SW 1271 (cell line): ENCODE results near the gene PRSS8.
"Not testable (repeated sequence)": the region's sequence is repeated elsewhere in the genome, so short reads cannot be mapped to it uniquely, and the experiment has no call there.

ENCODE experiments used
- DNase-seq, 2 experiments: peaks; one replicate each; lab custom pipeline; 2025; lab: John Stamatoyannopoulos, UW

The PRSS8 gene

GRCh38 chr16:31135535-31136286, at the start of gene PRSS8:
Gene PRSS8, minus strand, starts transcription at chr16:31135727. Its CDS starts 229 bp downstream, at chr16:31135498.
- DNase-seq = no peak

GRCh38 chr16:31184888-31185287, 49.4 kb upstream of the PRSS8 start:
- DNase-seq = no peak

DNA sequence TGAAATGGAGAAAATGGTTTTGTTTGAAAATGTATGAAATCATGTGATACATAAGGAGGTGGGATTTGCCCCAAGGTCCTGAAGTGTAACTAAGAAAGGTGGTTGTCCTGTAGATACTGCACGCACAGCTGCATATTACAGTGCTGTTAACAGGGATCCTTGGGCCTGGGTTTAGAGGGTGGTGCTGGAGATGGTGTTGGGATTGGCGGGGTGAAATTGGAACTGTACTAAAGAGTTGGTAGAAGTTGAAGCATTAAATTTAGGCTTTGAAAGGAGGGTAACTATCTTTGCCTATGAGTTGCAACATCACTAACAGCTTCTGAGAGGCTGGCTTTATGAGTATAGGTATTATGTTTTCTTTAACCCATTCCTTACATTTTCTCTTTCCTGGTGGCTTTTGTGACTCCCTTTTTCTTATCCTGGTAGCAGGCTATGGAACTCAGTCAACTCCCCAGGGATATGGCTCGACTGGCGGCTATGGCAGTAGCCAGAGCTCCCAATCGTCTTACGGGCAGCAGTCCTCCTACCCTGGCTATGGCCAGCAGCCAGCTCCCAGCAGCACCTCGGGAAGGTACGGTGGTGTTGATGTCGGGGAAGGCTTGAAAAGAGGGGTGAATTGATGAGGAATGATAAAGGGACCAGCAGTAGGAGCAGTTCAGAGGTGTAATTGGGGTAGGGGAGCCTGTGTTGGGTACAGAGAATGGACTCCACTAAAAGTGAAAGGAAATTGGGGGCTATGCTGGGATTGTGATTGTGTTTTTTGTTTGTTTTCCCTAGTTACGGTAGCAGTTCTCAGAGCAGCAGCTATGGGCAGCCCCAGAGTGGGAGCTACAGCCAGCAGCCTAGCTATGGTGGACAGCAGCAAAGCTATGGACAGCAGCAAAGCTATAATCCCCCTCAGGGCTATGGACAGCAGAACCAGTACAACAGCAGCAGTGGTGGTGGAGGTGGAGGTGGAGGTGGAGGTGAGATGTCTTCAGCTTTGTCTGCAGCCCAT, 48.2 kb upstream of the PRSS8 start:
- no peak for DNase-seq

GRCh38 chr16:31182391-31182790, 46.9 kb upstream of the PRSS8 start:
- no peak for DNase-seq

GRCh38 chr16:31181102-31181830, 45.7 kb upstream of the PRSS8 start:
- peak in 1 of 2 experiments; percentile 53 for DNase-seq

GRCh38 chr16:31179747-31180459, 44.4 kb upstream of the PRSS8 start, which contains the start of gene FUS:
Gene FUS, plus strand, starts transcription at chr16:31180139. Its CDS starts 76 bp downstream, at chr16:31180215.
- peak; percentile 59 to 88 for DNase-seq

GRCh38 chr16:31179219-31179746, 43.8 kb upstream of the PRSS8 start:
- no peak for DNase-seq

DNA sequence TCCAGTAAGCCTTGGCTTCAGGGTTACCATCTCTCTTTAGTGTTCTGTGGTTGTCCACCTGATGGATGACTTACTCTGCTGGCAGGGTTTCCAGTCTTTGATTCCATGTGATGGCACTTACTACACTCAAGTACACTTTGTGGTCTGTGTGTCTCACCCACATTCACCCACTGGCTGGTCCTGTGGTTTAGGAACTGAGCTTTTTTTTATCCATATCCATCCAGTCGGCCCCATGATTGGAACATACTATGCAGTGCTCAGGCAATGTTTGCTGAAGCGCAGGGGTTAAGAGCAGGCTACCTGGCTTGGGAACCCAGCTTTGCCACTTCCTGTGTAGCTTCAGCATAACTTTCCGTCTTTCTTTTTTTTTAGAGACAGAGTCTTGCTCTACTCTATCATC, 41.6 kb upstream of the PRSS8 start:
- DNase-seq = no peak

- DNase-seq = not testable (repeated sequence)
Observed at GRCh38 chr16:31170048-31170447, 34.5 kb upstream of the PRSS8 start.

DNA sequence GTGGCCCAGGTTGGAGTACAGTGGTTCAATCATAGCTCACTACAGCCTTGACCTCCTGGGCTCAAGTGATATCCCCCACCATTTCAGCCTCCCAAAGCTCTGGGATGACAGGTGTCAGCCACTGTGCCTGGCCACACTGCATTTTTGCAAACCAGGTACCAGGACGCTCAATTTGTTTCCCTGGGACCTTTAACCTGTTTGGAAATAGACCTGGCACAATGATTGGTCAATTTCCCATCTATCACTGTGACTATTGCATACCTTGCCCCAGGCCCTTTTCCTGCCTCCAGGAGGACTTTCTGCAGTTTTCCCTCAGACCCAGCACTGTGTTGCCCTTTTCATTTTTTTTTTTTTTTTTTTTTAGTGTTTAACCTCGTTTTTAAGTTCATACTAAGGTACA, 33.3 kb upstream of the PRSS8 start:
- DNase-seq = no peak

- DNase-seq = no peak
Observed at GRCh38 chr16:31167315-31167714, 31.8 kb upstream of the PRSS8 start.

DNA sequence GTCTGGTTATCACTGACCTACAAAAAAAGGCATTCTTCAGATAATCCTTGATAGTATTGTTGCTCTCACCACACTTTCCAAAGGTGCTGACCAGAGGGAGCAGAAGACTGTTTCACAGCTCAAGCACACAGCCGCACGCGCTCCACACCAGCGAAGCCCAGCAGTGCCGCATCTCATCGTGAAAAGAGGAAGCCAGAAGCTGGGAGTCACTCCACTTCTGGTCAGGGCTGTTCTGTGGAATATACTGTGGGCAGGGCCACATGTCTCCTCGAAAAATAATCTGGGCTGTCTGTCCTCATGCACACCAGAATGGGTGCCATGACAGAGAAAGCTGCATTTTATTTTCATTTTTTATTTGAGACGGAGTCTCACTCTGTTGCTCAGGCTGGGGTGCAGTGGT, 21.6 kb upstream of the PRSS8 start:
- no peak for DNase-seq

DNA sequence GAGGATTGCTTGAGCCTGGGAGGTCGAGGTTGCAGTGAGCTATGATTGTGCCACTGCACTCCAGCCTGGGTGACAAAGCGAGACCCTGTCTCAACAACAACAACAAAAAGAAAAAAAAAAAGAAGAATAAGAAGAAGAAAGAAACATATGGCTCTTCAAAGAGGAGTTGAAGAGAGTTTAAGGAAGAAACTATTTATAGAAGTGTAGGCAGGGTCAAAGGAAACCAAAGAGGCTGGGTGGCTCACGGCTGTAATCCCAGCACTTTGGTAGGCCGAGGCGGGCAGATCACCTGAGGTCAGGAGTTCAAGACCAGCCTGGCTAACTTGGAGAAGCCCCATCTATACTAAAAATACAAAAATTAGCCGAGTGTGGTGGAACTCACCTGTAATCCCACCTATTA, 15.4 kb upstream of the PRSS8 start:
- not testable (repeated sequence) for DNase-seq

DNA sequence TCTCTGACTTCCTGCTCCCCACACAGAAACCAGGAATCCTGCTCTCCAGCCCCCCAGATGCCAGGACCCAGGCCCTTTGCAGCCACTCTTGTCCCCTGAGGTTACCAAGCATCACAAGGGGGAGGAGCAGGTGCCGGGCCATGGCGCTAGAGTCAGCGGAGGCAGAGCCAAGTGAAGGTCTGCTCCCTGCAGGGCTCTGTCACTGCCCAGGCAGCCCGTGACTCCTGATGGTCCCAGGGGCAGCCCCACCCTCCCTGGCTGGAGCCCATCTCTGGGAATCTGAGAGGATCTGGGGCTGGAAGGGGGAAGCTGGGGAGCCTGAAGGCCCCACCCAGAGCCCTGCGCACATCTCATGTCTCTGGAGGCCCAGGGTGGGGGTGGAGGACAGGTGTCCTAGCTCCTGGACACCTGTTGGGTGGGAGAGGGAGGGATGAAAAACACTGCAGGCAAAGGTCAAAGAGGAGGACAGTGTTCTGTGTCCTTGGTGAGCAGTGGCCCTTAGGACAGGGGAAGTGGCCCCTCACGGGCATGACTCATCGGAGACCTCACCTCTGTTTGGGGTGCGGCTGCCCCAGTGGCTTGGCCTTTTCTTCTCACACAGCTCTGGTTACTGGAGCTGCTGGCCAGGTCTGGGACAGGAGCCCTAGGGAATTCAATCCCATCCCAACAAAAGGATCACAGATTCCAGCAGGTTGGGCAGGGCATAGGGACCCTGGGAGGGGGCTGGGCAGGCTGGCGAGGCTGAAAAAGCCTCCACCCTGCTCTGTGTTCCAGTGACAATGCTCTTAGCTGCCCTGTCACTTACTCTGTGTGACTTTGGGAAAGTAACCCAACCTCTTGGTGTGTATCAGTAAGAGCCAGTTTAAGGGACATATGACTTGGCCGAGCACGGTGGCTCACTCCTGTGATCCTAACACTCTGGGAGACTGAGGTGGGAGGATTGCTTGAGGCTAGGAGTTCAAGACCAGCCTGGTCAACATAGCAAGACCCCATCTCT, 14.7 kb upstream of the PRSS8 start, which contains the start of gene PRSS36:
Gene PRSS36 (minus strand): TSS at position 173 of the 997 bp plus-strand sequence. CDS start 31 bp downstream, at position 142.
- no peak for DNase-seq

DNA sequence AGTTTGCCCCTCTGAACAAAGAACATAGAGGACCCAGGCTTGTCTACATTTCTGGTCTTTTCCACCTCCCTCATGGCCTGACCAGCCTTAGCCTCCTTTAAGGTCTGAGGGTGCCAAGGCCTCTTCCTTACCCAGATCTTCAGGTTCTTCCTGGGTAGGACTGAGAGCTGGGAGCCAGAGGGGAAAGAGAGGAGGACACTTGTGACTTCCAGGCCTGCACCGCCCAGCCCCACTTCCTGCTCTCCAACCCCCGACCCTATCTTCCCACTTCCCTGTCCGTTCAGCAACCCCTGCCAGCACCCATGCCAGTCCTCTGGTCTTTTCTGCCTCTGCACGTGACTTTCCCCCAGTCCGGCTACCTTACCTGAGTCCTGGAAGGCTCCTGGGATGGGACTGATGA, 13.8 kb upstream of the PRSS8 start:
- DNase-seq = no peak

DNA sequence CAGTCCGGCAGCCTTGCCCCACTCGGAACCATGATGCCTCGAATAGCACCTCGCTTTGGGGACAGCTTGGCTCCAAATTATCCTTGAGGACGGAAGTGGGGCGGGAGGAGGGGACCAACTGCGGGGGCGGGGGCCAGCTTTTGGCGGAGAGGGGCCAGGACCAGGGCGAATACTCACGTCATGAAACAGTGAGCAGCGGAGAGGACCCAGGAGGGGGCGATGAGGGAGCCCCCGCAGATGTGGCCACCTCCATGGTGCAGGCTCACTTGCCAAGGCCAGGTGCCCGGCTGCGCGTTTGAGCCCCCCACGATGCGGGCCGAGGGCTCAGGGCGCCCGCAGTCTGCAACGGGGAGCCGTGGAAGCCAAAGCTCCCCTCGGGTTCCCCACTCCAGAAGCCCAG, 13.4 kb upstream of the PRSS8 start:
- DNase-seq = no peak

- DNase-seq = no peak
Observed at GRCh38 chr16:31148281-31148728, 12.8 kb upstream of the PRSS8 start.

GRCh38 chr16:31147574-31147973, 12.0 kb upstream of the PRSS8 start:
- DNase-seq = no peak

DNA sequence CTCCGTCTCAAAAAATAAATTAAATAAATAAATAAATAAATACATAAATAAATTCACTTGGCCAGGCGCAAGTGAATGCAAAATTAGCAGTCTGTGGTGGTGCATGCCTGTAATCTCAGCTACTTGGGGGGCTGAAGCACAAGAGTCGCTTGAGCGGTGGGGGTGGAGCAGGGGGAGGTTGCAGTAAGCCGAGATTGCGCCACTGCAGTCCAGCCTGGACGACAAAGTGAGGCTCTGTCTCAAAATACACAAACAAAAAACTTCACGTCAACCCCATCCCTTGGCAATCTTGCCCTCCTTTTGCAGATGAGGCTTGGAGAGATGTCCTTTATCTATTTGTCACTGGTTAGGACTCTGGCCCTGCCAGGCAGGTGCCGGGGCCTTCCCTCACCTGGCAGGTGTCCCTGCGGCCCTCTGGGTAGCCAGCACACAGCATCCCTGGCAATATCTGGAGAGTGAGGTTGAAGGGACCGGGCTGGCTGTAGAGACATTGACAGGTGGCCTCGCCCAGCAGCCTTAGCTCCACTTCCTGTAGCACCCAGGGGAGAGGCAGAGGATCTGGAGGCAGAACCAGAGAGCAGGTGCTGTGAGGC, 10.0 kb upstream of the PRSS8 start:
- no peak for DNase-seq
